22Rv1 (cell line): ENCODE measurements around the gene SLC35F3.

Experiments used
- H3K27ac ChIP-seq: fragments of 450-650 bp; 2 replicates; pipeline ENCODE4 v1.5.1; 2017
- CTCF ChIP-seq: fragments of 450-650 bp; IDR thresholded peaks from 2 replicates; pipeline ENCODE4 v1.5.1; 2017; ENCODE audit warnings: mild to moderate bottlenecking
- ZFX ChIP-seq: fragments of 450-650 bp; IDR thresholded peaks from 2 replicates; pipeline ENCODE4 v1.6.1; 2017; ENCODE audit warnings: antibody characterized with exemption, borderline replicate concordance

The SLC35F3 gene

GRCh38 chr1:234357831-234358230, 453.4 kb downstream of the SLC35F3 start:
- TF ChIP-seq ZFX (no peak), CTCF (no peak)
- H3K27ac ChIP-seq = no peak overlapping the region

- TF ChIP-seq ZFX = no peak
- TF ChIP-seq CTCF = no peak
Observed at GRCh38 chr1:234361102-234361603, 456.7 kb downstream of the SLC35F3 start.

GRCh38 chr1:234362558-234362957, 458.1 kb downstream of the SLC35F3 start:
- TF ChIP-seq CTCF (no peak), ZFX (no peak)
- H3K27ac ChIP-seq = no peak overlapping the region

More at GRCh38 chr1:234361102-234361603, 456.7 kb downstream of the SLC35F3 start:
- H3K27ac ChIP-seq = no peak overlapping the region

- no peak for TF ChIP-seq CTCF
- TF ChIP-seq ZFX = no peak
- H3K27ac ChIP-seq = no peak overlapping the region
Observed at GRCh38 chr1:234368320-234369032, 464.0 kb downstream of the SLC35F3 start.

- H3K27ac ChIP-seq = no peak overlapping the region
- TF ChIP-seq CTCF = no peak
- no peak for TF ChIP-seq ZFX
Observed at GRCh38 chr1:234369033-234369430, 464.6 kb downstream of the SLC35F3 start.

- no peak for TF ChIP-seq CTCF
- TF ChIP-seq ZFX = no peak
- no peak overlapping the region for H3K27ac ChIP-seq
Observed at GRCh38 chr1:234369784-234370183, 465.3 kb downstream of the SLC35F3 start.

GRCh38 chr1:234371414-234371813, 466.9 kb downstream of the SLC35F3 start:
- H3K27ac ChIP-seq = peak overlapping the region; percentile 96
- TF ChIP-seq CTCF (no peak), ZFX (no peak)
